Stimulated activated CD4-positive, alpha-beta T cell treated with anti-CD3 and anti-CD28 coated beads, Interleukin-4, amount 100 ng/mL, for 48 hours (primary cell): ENCODE measurements around the gene MPRIP.

Experiments used
- DNase-seq, 2 donors: peaks; one replicate each; pipeline ENCODE4 v3.0.0-alpha.2; 2020; ENCODE audit warnings: low read depth in 2 of 2

The MPRIP gene

GRCh38 chr17:17107281-17107680 is 65.0 kb downstream of the MPRIP start:
- DNase-seq, result no peak

GRCh38 chr17:17107891-17108431 is 65.7 kb downstream of the MPRIP start:
- no peak for DNase-seq

- no peak for DNase-seq
Measured at GRCh38 chr17:17108451-17109049, 66.3 kb downstream of the MPRIP start.

GRCh38 chr17:17109256-17109655 is 67.0 kb downstream of the MPRIP start:
- no peak for DNase-seq

- DNase-seq, result no peak
Measured at GRCh38 chr17:17109907-17110306, 67.7 kb downstream of the MPRIP start.

GRCh38 chr17:17110520-17110919 is 68.3 kb downstream of the MPRIP start:
- no peak for DNase-seq

- DNase-seq, result no peak
Measured at GRCh38 chr17:17111401-17112393, 69.4 kb downstream of the MPRIP start.

GRCh38 chr17:17112628-17113200 is 70.5 kb downstream of the MPRIP start:
- no peak for DNase-seq

GRCh38 chr17:17114592-17115225 is 72.5 kb downstream of the MPRIP start:
- DNase-seq, result peak in 1 of 2 donors; percentile 19

- no peak for DNase-seq
Measured at GRCh38 chr17:17115620-17116019, 73.4 kb downstream of the MPRIP start.

- DNase-seq, result no peak
Measured at GRCh38 chr17:17116406-17116805, 74.1 kb downstream of the MPRIP start.

GRCh38 chr17:17117923-17118322 is 75.7 kb downstream of the MPRIP start:
- no peak for DNase-seq

GRCh38 chr17:17118399-17118798 is 76.1 kb downstream of the MPRIP start:
- no peak for DNase-seq

- no peak for DNase-seq
Measured at GRCh38 chr17:17119106-17119505, 76.8 kb downstream of the MPRIP start.

GRCh38 chr17:17119533-17119932 is 77.3 kb downstream of the MPRIP start:
- peak; percentile 35 to 57 for DNase-seq

- DNase-seq, result no peak
Measured at GRCh38 chr17:17120294-17120693, 78.0 kb downstream of the MPRIP start.

GRCh38 chr17:17120701-17121100 is 78.4 kb downstream of the MPRIP start:
- no peak for DNase-seq

GRCh38 chr17:17121162-17121561 is 78.9 kb downstream of the MPRIP start:
- DNase-seq, result no peak

GRCh38 chr17:17122781-17123483 is 80.7 kb downstream of the MPRIP start:
- no peak for DNase-seq

GRCh38 chr17:17124341-17124740 is 82.1 kb downstream of the MPRIP start:
- no peak for DNase-seq
